Measurements from ENCODE around the gene NEU2.

The NEU2 gene

DNA sequence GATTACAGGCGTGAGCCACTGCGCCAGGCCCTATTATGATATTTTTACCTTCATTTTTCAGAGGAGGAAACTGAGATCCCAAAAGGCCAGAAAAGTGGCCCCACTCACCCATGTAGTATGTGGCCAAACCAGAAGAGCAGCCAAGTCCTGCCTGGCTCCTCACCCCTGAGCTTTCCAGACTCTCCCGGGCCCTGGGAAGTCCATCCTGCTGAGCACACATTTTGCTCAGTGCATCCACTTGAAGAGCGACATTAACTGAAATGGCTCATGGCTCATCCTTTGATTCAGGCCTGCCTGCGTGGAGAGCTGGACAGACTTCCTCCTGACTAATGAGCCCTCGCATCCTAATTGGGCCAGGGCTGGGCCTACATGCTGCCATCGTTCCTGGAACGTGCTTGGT is 9.9 kb upstream of the NEU2 start:
- TF ChIP-seq, protein P1, sequence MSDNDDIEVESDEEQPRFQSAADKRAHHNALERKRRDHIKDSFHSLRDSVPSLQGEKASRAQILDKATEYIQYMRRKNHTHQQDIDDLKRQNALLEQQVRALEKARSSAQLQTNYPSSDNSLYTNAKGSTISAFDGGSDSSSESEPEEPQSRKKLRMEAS (IDR thresholded peaks at IDR 0.05) = no peak
- TF ChIP-seq, protein P2, sequence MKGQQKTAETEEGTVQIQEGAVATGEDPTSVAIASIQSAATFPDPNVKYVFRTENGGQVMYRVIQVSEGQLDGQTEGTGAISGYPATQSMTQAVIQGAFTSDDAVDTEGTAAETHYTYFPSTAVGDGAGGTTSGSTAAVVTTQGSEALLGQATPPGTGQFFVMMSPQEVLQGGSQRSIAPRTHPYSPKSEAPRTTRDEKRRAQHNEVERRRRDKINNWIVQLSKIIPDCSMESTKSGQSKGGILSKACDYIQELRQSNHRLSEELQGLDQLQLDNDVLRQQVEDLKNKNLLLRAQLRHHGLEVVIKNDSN (IDR thresholded peaks at IDR 0.05) = no peak
- no peak for TF ChIP-seq NFIC (IDR thresholded peaks at IDR 0.05)
- no peak for TF ChIP-seq YY1 (IDR thresholded peaks at IDR 0.05; ENCODE audit: low read depth)
- TF ChIP-seq, protein P3, sequence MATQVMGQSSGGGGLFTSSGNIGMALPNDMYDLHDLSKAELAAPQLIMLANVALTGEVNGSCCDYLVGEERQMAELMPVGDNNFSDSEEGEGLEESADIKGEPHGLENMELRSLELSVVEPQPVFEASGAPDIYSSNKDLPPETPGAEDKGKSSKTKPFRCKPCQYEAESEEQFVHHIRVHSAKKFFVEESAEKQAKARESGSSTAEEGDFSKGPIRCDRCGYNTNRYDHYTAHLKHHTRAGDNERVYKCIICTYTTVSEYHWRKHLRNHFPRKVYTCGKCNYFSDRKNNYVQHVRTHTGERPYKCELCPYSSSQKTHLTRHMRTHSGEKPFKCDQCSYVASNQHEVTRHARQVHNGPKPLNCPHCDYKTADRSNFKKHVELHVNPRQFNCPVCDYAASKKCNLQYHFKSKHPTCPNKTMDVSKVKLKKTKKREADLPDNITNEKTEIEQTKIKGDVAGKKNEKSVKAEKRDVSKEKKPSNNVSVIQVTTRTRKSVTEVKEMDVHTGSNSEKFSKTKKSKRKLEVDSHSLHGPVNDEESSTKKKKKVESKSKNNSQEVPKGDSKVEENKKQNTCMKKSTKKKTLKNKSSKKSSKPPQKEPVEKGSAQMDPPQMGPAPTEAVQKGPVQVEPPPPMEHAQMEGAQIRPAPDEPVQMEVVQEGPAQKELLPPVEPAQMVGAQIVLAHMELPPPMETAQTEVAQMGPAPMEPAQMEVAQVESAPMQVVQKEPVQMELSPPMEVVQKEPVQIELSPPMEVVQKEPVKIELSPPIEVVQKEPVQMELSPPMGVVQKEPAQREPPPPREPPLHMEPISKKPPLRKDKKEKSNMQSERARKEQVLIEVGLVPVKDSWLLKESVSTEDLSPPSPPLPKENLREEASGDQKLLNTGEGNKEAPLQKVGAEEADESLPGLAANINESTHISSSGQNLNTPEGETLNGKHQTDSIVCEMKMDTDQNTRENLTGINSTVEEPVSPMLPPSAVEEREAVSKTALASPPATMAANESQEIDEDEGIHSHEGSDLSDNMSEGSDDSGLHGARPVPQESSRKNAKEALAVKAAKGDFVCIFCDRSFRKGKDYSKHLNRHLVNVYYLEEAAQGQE (IDR thresholded peaks at IDR 0.05; ENCODE audit: low read depth) = no peak
- TF ChIP-seq ZBTB7A (IDR thresholded peaks at IDR 0.05; ENCODE audit: low read depth) = no peak
- TF ChIP-seq FOXM1 (IDR thresholded peaks at IDR 0.05; ENCODE audit: borderline replicate concordance, low read depth) = no peak
- TF ChIP-seq RAD21 (IDR thresholded peaks at IDR 0.05; ENCODE audit: low read depth) = no peak
- no peak for TF ChIP-seq TCF12 (IDR thresholded peaks at IDR 0.05; ENCODE audit: low read depth)
- no peak for TF ChIP-seq CREB1 (IDR thresholded peaks at IDR 0.05; ENCODE audit: low read depth)
- TF ChIP-seq EGR1 (IDR thresholded peaks at IDR 0.05) = no peak
- TF ChIP-seq EP300 (IDR thresholded peaks at IDR 0.05; ENCODE audit: borderline replicate concordance) = no peak
- no peak for TF ChIP-seq TAF1 (IDR thresholded peaks at IDR 0.05; ENCODE audit: low read depth)
- TF ChIP-seq TEAD4 (IDR thresholded peaks at IDR 0.05) = no peak
- no peak for TF ChIP-seq CEBPB (IDR thresholded peaks at IDR 0.05)

GRCh38 chr2:233023007-233023760 is 9.3 kb upstream of the NEU2 start:
- TF ChIP-seq TEAD4 (IDR thresholded peaks at IDR 0.05) (no peak), EP300 (IDR thresholded peaks at IDR 0.05; ENCODE audit: borderline replicate concordance) (no peak), CEBPB (IDR thresholded peaks at IDR 0.05) (no peak), YY1 (IDR thresholded peaks at IDR 0.05; ENCODE audit: low read depth) (no peak), EGR1 (IDR thresholded peaks at IDR 0.05) (no peak), TCF12 (IDR thresholded peaks at IDR 0.05; ENCODE audit: low read depth) (no peak), NFIC (IDR thresholded peaks at IDR 0.05) (no peak)

DNA sequence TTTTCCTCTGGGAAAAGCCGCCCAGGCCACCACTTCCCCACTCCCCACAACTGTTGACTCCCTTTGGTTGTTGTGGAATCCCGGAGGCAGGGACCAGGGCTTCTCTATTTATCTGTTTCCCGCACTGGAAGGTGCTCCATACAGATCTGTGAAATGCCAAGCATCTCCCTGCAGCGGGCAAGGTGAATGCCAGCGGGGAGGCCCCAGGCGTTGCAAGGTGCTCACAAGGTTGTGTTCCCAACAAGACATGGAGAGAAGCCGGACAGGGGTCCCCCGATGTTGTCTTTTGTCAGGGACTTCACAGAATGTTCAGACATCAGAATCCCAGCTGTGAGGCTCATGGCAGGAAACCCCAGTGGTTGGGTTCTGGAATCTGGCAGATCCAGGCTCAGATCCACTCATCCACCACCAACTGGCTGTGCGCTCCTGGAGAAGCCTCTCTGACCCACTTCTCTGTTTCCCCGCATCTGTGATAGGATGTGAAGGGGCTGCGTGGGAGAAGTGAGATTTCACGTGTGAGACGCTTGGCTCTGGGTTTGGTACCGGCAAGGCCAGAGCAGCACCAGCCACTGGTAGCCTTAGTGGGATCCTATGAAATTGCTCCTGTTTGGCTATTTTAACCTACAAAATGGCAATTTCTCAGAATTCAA is 8.6 kb upstream of the NEU2 start:
- TF ChIP-seq CREB1 (IDR thresholded peaks at IDR 0.05; ENCODE audit: low read depth) = no peak
- no peak for TF ChIP-seq ZBTB7A (IDR thresholded peaks at IDR 0.05; ENCODE audit: low read depth)
- no peak for TF ChIP-seq EP300 (IDR thresholded peaks at IDR 0.05; ENCODE audit: borderline replicate concordance)
- no peak for TF ChIP-seq YY1 (IDR thresholded peaks at IDR 0.05; ENCODE audit: low read depth)
- TF ChIP-seq TCF12 (IDR thresholded peaks at IDR 0.05; ENCODE audit: low read depth) = no peak

DNA sequence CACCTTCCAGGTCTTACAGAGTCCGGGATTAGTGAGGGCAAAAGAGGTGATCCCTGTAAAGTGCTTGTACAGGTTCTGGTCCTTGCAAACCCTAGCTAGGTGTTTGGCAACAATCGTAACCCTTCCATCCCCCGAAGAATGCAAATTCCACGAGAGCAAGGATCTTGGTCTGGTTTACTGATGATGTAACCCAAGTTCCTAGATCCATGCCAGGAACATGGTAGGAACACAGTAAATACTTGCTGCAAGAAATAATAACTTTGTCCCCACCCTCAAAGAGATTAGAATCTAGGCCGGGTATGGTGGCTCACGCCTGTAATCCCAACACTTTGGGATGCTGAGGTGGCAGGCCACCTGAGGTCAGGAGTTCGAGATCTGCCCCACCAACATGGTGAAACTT is 6.8 kb upstream of the NEU2 start:
- no peak for TF ChIP-seq TEAD4 (IDR thresholded peaks at IDR 0.05)
- TF ChIP-seq, protein P2 (IDR thresholded peaks at IDR 0.05) = no peak

GRCh38 chr2:233026198-233026813 is 6.2 kb upstream of the NEU2 start:
- TF ChIP-seq EP300 (IDR thresholded peaks at IDR 0.05; ENCODE audit: borderline replicate concordance) = no peak
- TF ChIP-seq TEAD4 (IDR thresholded peaks at IDR 0.05) = no peak
- TF ChIP-seq, protein P1 (IDR thresholded peaks at IDR 0.05) = no peak
- no peak for TF ChIP-seq EGR1 (IDR thresholded peaks at IDR 0.05)

DNA sequence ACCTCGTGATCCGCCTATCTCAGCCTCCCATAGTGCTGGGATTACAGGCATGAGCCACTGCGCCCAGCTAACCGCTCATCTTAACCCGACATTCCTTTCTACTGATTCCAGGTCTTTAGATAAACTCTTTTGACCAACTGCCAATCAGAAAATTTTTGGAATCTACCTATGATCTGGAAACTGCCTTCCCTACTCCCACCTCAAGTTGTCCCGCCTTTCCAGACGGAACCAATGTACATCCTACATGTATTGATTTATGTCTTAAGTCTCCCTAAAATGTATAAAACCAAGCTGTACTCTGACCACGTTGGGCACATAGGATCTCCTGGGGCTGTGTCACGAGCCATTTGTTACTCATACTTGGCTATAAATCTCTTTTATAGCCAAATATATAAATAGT is 3.2 kb upstream of the NEU2 start:
- TF ChIP-seq NFIC (IDR thresholded peaks at IDR 0.05) (no peak), TCF12 (IDR thresholded peaks at IDR 0.05; ENCODE audit: low read depth) (no peak), TEAD4 (IDR thresholded peaks at IDR 0.05) (no peak), CEBPB (IDR thresholded peaks at IDR 0.05) (no peak), TAF1 (IDR thresholded peaks at IDR 0.05; ENCODE audit: low read depth) (no peak), RAD21 (IDR thresholded peaks at IDR 0.05; ENCODE audit: low read depth) (no peak), YY1 (IDR thresholded peaks at IDR 0.05; ENCODE audit: low read depth) (no peak), ZBTB7A (IDR thresholded peaks at IDR 0.05; ENCODE audit: low read depth) (no peak), CREB1 (IDR thresholded peaks at IDR 0.05; ENCODE audit: low read depth) (no peak), EGR1 (IDR thresholded peaks at IDR 0.05) (no peak), EP300 (IDR thresholded peaks at IDR 0.05; ENCODE audit: borderline replicate concordance) (no peak), FOXM1 (IDR thresholded peaks at IDR 0.05; ENCODE audit: borderline replicate concordance, low read depth) (no peak)
- TF ChIP-seq, protein P3 (IDR thresholded peaks at IDR 0.05; ENCODE audit: low read depth) = no peak
- TF ChIP-seq, protein P2 (IDR thresholded peaks at IDR 0.05) = no peak
- TF ChIP-seq, protein P1 (IDR thresholded peaks at IDR 0.05) = no peak
